ENCODE results near the gene CIZ1. TPM values are rescaled to one million over a fixed set of nuclear protein-coding genes. Genes with fewer than 3 reads are reported as not detected.
A peak's percentile ranks its signal among the peaks of the same experiment; 100 is the strongest.

The CIZ1 gene
- total and polyA plus RNA-seq, 10 of the 15 experiments (the other 5 are each of a cell fraction or from before 2014, with no cell fraction given): 1.8 to 91.6 (median 35.4) TPM

DNA sequence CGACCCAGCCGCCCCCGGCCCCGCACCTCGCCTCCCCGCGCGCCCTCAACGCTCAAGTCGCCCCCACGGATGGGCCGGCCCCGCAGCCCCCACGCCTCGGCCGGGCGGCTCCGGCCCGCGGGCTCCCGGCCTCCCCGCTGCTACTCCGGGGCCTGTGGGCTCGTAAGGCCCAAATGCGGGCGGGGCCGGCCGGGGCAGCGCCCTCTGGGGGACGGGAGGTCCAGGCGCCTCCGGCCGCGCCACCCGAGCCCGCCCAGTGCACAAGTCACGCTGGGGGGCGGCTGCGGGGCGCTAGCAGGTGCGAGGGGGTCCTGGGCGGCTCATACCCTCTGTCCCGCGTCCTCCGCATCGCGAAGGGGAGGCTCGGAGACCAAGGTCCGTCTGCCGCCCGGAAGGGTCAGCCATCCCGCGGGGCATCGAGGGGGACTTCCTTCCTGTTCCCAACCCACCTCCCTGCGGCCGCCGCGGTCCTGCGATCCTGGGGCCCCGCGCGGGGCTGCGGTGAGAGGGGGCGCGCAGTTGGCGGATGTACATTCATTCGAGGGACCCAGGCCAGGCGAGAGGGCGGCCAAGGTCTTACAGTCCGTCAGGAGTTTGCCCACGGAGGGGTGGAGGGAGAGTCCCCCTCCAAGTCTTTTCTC lies at the start of gene CIZ1 (continued):
- TF ChIP-seq, protein P1, sequence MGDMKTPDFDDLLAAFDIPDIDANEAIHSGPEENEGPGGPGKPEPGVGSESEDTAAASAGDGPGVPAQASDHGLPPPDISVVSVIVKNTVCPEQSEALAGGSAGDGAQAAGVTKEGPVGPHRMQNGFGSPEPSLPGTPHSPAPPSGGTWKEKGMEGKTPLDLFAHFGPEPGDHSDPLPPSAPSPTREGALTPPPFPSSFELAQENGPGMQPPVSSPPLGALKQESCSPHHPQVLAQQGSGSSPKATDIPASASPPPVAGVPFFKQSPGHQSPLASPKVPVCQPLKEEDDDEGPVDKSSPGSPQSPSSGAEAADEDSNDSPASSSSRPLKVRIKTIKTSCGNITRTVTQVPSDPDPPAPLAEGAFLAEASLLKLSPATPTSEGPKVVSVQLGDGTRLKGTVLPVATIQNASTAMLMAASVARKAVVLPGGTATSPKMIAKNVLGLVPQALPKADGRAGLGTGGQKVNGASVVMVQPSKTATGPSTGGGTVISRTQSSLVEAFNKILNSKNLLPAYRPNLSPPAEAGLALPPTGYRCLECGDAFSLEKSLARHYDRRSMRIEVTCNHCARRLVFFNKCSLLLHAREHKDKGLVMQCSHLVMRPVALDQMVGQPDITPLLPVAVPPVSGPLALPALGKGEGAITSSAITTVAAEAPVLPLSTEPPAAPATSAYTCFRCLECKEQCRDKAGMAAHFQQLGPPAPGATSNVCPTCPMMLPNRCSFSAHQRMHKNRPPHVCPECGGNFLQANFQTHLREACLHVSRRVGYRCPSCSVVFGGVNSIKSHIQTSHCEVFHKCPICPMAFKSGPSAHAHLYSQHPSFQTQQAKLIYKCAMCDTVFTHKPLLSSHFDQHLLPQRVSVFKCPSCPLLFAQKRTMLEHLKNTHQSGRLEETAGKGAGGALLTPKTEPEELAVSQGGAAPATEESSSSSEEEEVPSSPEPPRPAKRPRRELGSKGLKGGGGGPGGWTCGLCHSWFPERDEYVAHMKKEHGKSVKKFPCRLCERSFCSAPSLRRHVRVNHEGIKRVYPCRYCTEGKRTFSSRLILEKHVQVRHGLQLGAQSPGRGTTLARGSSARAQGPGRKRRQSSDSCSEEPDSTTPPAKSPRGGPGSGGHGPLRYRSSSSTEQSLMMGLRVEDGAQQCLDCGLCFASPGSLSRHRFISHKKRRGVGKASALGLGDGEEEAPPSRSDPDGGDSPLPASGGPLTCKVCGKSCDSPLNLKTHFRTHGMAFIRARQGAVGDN (IDR thresholded peaks at IDR 0.05): peak; percentile 77
- TF ChIP-seq YBX1 (IDR thresholded peaks at IDR 0.05) (no peak), HDAC2 (IDR thresholded peaks at IDR 0.05) (no peak), CHD2 (IDR thresholded peaks at IDR 0.05; ENCODE audit: borderline replicate concordance, low read depth, low read length) (no peak), STAT3 (IDR thresholded peaks at IDR 0.05; ENCODE audit: low read depth, low read length) (no peak), WRNIP1 (IDR thresholded peaks at IDR 0.05; ENCODE audit: borderline replicate concordance, low read depth, low read length) (no peak), ZNF622 (IDR thresholded peaks at IDR 0.05) (no peak), TCF3 (IDR thresholded peaks at IDR 0.05; ENCODE audit: borderline replicate concordance, insufficient read depth, low read depth, low read length) (no peak; the same call in 1 of the 2 replicates), CBFB (IDR thresholded peaks at IDR 0.05; ENCODE audit: low read depth) (peak; percentile 75), RB1 (IDR thresholded peaks at IDR 0.05; ENCODE audit: borderline replicate concordance) (peak; percentile 95), SREBF2 (IDR thresholded peaks at IDR 0.05; ENCODE audit: low read length) (no peak), ZSCAN29 (IDR thresholded peaks at IDR 0.05) (peak; percentile 64; the same call in 1 of the 2 replicates), KLF5 (IDR thresholded peaks at IDR 0.05; ENCODE audit: partially characterized antibody) (peak; percentile 95), SRF (IDR thresholded peaks at IDR 0.05; ENCODE audit: low read depth in 2 of 2, low read length in 2 of 2) (peak in 1 of 2 experiments; percentile 51; a peak in 1 of 4 replicates), MEF2A (IDR thresholded peaks at IDR 0.05; ENCODE audit: insufficient read depth, low read depth, low read length) (0 out of 2 replicates have a peak, but pooled peaks have one; percentile 32), SUZ12 (IDR thresholded peaks at IDR 0.05; ENCODE audit: unreplicated experiment) (no peak), CHD4 (IDR thresholded peaks at IDR 0.05) (no peak), RUNX3 (IDR thresholded peaks at IDR 0.05; ENCODE audit: low read length) (peak; percentile 81)
- TF ChIP-seq, protein P2, sequence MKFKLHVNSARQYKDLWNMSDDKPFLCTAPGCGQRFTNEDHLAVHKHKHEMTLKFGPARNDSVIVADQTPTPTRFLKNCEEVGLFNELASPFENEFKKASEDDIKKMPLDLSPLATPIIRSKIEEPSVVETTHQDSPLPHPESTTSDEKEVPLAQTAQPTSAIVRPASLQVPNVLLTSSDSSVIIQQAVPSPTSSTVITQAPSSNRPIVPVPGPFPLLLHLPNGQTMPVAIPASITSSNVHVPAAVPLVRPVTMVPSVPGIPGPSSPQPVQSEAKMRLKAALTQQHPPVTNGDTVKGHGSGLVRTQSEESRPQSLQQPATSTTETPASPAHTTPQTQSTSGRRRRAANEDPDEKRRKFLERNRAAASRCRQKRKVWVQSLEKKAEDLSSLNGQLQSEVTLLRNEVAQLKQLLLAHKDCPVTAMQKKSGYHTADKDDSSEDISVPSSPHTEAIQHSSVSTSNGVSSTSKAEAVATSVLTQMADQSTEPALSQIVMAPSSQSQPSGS (IDR thresholded peaks at IDR 0.05; ENCODE audit: low read length): no peak
- TF ChIP-seq, protein P3, sequence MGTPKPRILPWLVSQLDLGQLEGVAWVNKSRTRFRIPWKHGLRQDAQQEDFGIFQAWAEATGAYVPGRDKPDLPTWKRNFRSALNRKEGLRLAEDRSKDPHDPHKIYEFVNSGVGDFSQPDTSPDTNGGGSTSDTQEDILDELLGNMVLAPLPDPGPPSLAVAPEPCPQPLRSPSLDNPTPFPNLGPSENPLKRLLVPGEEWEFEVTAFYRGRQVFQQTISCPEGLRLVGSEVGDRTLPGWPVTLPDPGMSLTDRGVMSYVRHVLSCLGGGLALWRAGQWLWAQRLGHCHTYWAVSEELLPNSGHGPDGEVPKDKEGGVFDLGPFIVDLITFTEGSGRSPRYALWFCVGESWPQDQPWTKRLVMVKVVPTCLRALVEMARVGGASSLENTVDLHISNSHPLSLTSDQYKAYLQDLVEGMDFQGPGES (IDR thresholded peaks at IDR 0.05): no peak
- TF ChIP-seq, protein P4, sequence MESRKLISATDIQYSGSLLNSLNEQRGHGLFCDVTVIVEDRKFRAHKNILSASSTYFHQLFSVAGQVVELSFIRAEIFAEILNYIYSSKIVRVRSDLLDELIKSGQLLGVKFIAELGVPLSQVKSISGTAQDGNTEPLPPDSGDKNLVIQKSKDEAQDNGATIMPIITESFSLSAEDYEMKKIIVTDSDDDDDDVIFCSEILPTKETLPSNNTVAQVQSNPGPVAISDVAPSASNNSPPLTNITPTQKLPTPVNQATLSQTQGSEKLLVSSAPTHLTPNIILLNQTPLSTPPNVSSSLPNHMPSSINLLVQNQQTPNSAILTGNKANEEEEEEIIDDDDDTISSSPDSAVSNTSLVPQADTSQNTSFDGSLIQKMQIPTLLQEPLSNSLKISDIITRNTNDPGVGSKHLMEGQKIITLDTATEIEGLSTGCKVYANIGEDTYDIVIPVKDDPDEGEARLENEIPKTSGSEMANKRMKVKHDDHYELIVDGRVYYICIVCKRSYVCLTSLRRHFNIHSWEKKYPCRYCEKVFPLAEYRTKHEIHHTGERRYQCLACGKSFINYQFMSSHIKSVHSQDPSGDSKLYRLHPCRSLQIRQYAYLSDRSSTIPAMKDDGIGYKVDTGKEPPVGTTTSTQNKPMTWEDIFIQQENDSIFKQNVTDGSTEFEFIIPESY (IDR thresholded peaks at IDR 0.05): no peak
- TF ChIP-seq, protein P5, sequence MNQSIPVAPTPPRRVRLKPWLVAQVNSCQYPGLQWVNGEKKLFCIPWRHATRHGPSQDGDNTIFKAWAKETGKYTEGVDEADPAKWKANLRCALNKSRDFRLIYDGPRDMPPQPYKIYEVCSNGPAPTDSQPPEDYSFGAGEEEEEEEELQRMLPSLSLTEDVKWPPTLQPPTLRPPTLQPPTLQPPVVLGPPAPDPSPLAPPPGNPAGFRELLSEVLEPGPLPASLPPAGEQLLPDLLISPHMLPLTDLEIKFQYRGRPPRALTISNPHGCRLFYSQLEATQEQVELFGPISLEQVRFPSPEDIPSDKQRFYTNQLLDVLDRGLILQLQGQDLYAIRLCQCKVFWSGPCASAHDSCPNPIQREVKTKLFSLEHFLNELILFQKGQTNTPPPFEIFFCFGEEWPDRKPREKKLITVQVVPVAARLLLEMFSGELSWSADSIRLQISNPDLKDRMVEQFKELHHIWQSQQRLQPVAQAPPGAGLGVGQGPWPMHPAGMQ (IDR thresholded peaks at IDR 0.05; ENCODE audit: borderline replicate concordance): 0 out of 2 replicates have a peak, but pooled peaks have one; percentile 17
